Activated B cell treated with CpG ODN at 0.5 μM for 24 hours (primary cell): Measurements from ENCODE around the gene MAPK7. TPM values are rescaled to one million over a fixed set of nuclear protein-coding genes. Genes with fewer than 3 reads are reported as not detected.

Source experiments
- ATAC-seq: fragments of 200-7000 bp; cut with Tn5 transposase; one replicate; pipeline ENCODE4 v1.10.0; 2021; ENCODE audit warnings: low read depth, mild to moderate bottlenecking, moderate library complexity
- CTCF ChIA-PET: fragments of 350-600 bp; sonication (Branson Sonifier 250); formaldehyde crosslinking; loops from one replicate; lab custom pipeline; 2021; ENCODE audit warnings: antibody characterized with exemption; lab: Charles Lee
- POLR2A ChIA-PET: fragments of 350-600 bp; sonication (Branson Sonifier 250); formaldehyde crosslinking; loops from one replicate; lab custom pipeline; 2021; ENCODE audit warnings: antibody characterized with exemption; lab: Charles Lee
- DNase-seq: peaks from one replicate; pipeline ENCODE4 v3.0.0; 2022
- H3K27ac Mint-ChIP-seq: one replicate; pipeline ENCODE4 v1.8.0; 2020; ENCODE audit warnings: mixed read lengths
- H3K27me3 Mint-ChIP-seq: one replicate; pipeline ENCODE4 v1.8.0; 2021; ENCODE audit warnings: mixed read lengths
- H3K36me3 Mint-ChIP-seq: one replicate; pipeline ENCODE4 v1.8.0; 2021; ENCODE audit warnings: low read depth, mixed read lengths
- H3K4me1 Mint-ChIP-seq: one replicate; pipeline ENCODE4 v1.8.0; 2021; ENCODE audit warnings: mixed read lengths
- H3K4me3 Mint-ChIP-seq: one replicate; pipeline ENCODE4 v1.8.0; 2020; ENCODE audit warnings: mild to moderate bottlenecking, mixed read lengths
- H3K9me3 Mint-ChIP-seq: one replicate; pipeline ENCODE4 v1.8.0; 2020; ENCODE audit warnings: mixed read lengths
- CTCF ChIP-seq: fragments of 200-600 bp; IDR thresholded peaks from one replicate; pipeline ENCODE4 v1.8.0; 2022; ENCODE audit warnings: antibody characterized with exemption, mild to moderate bottlenecking
- intact Hi-C: fragments of 100-400 bp; cut with micrococcal nuclease; formaldehyde crosslinking; loops from one replicate; pipeline ENCODE4 v1.15.1; 2024
- total RNA-seq: library from RNA; stranded (reverse); gene quantifications from 2 replicates; pipeline ENCODE4 v1.2.3, GENCODE V29; 2022

MAPK7 gene
- total RNA-seq, 1 donor from 2014 or later, result 24.0 TPM

GRCh38 chr17:19331543-19332245, 46.6 kb upstream of the MAPK7 start:
- CTCF ChIA-PET, result no interaction called here
- POLR2A ChIA-PET, result interaction anchor here (0.6 kb wide), 2 partner anchors 10 to 23 kb away, joined by 3 to 4 read pairs; no protein-coding TSS in a partner anchor

GRCh38 chr17:19332371-19333131, 45.7 kb upstream of the MAPK7 start:
- H3K4me1 Mint-ChIP-seq, result no peaks in the 10 kb centered on the region
- no peak for TF ChIP-seq CTCF
- no peak overlapping the region for H3K27ac Mint-ChIP-seq
- POLR2A ChIA-PET, result no interaction called here
- ATAC-seq (no peak), DNase-seq (no peak)
- no peaks in the 10 kb centered on the region for H3K9me3 Mint-ChIP-seq
- H3K36me3 Mint-ChIP-seq, result no peaks in the 10 kb centered on the region
- no peak overlapping the region for H3K4me3 Mint-ChIP-seq
- no peaks in the 10 kb centered on the region for H3K27me3 Mint-ChIP-seq
- CTCF ChIA-PET, result interaction anchor here (0.7 kb wide), 1 partner anchor 115 kb away, joined by 3 read pairs; no protein-coding TSS in a partner anchor
- intact Hi-C loops, result loop anchor here (10.0 kb wide), 1 partner anchor 48 kb away; no protein-coding TSS in a partner anchor

More at GRCh38 chr17:19331543-19332245, 46.6 kb upstream of the MAPK7 start:
- no peak for TF ChIP-seq CTCF
- Mint-ChIP-seq H3K27me3 (no peaks in the 10 kb centered on the region), H3K4me1 (no peaks in the 10 kb centered on the region), H3K9me3 (no peaks in the 10 kb centered on the region), H3K4me3 (no peak overlapping the region), H3K36me3 (no peaks in the 10 kb centered on the region), H3K27ac (no peak overlapping the region)
- intact Hi-C loops, result loop anchor here (10.0 kb wide), 1 partner anchor 47 kb away; no protein-coding TSS in a partner anchor
- DNase-seq (no peak), ATAC-seq (no peak)

- H3K27ac Mint-ChIP-seq, result no peak overlapping the region
- intact Hi-C loops, result loop anchor here (10.0 kb wide), 1 partner anchor 48 kb away; no protein-coding TSS in a partner anchor
- CTCF ChIA-PET, result interaction anchor here (0.7 kb wide), 1 partner anchor 115 kb away, joined by 3 read pairs; no protein-coding TSS in a partner anchor
These were observed 45.2 kb upstream of the MAPK7 start for GRCh38 chr17:19333132-19333440.

GRCh38 chr17:19333736-19334290, 44.5 kb upstream of the MAPK7 start:
- DNase-seq, result no peak
- ATAC-seq, result no peak
- TF ChIP-seq CTCF, result no peak
- no peaks in the 10 kb centered on the region for H3K4me1 Mint-ChIP-seq
- H3K36me3 Mint-ChIP-seq, result no peaks in the 10 kb centered on the region
- H3K9me3 Mint-ChIP-seq, result no peaks in the 10 kb centered on the region
- H3K4me3 Mint-ChIP-seq, result no peak overlapping the region
- no peak overlapping the region for H3K27ac Mint-ChIP-seq
- CTCF ChIA-PET, result no interaction called here
- POLR2A ChIA-PET, result no interaction called here
- H3K27me3 Mint-ChIP-seq, result no peaks in the 10 kb centered on the region
- intact Hi-C loops, result loop anchor here (10.0 kb wide), 1 partner anchor 49 kb away; no protein-coding TSS in a partner anchor

More at GRCh38 chr17:19333132-19333440, 45.2 kb upstream of the MAPK7 start:
- ATAC-seq (no peak), DNase-seq (no peak)
- POLR2A ChIA-PET, result no interaction called here
- H3K4me1 Mint-ChIP-seq, result no peaks in the 10 kb centered on the region
- H3K9me3 Mint-ChIP-seq, result no peaks in the 10 kb centered on the region
- no peak for TF ChIP-seq CTCF
- no peak overlapping the region for H3K4me3 Mint-ChIP-seq
- no peaks in the 10 kb centered on the region for H3K36me3 Mint-ChIP-seq
- no peaks in the 10 kb centered on the region for H3K27me3 Mint-ChIP-seq

- intact Hi-C loops, result loop anchor here (10.0 kb wide), 1 partner anchor 50 kb away; no protein-coding TSS in a partner anchor
- TF ChIP-seq CTCF, result no peak
- H3K4me3 Mint-ChIP-seq, result no peak overlapping the region
- H3K27me3 Mint-ChIP-seq, result no peaks in the 10 kb centered on the region
- H3K36me3 Mint-ChIP-seq, result no peaks in the 10 kb centered on the region
- H3K4me1 Mint-ChIP-seq, result no peaks in the 10 kb centered on the region
- ATAC-seq (no peak), DNase-seq (no peak)
- no peak overlapping the region for H3K27ac Mint-ChIP-seq
- H3K9me3 Mint-ChIP-seq, result no peaks in the 10 kb centered on the region
- ChIA-PET CTCF (no interaction called here), POLR2A (no interaction called here)
These were observed 44.0 kb upstream of the MAPK7 start for GRCh38 chr17:19334331-19334730.
